Measurements from ENCODE around the gene PDE3A. TPM values are rescaled to one million over a fixed set of nuclear protein-coding genes. Genes with fewer than 3 reads are reported as not detected.

Gene PDE3A
- total and polyA plus RNA-seq, 10 of the 15 experiments (the other 5 are each of a cell fraction or from before 2014, with no cell fraction given), result 0.01 to 2.6 (median 1.5) TPM

DNA sequence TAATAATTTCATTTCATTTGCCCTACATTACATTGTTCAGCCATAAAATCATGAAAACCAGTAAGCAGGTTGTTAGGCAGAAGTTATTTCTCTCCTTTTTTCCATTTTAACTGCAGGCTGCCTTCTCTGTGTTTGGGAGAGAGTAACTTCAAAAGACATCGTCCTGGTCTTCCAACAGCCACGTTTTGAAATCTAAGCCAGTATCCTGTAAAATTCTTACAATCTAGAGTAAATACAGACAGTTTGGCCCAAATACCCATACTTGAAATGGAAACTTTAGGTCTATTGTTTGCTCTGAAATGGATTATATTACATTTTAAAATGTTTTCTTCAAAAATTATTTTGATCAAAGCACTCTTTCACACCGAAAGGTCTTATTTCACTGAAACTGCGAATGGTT, 260.7 kb downstream of the PDE3A start (continued):
- TF ChIP-seq NFIC (IDR thresholded peaks at IDR 0.05; ENCODE audit: low read depth, low read length) (no peak), ATF7 (IDR thresholded peaks at IDR 0.05; ENCODE audit: low read depth) (no peak), KLF5 (IDR thresholded peaks at IDR 0.05; ENCODE audit: partially characterized antibody) (no peak), CBX3 (IDR thresholded peaks at IDR 0.05; ENCODE audit: borderline replicate concordance, low read depth) (no peak), STAT3 (IDR thresholded peaks at IDR 0.05; ENCODE audit: low read depth, low read length) (no peak), SUZ12 (IDR thresholded peaks at IDR 0.05; ENCODE audit: unreplicated experiment) (no peak), KAT2A (conservative IDR thresholded peaks at IDR 0.05; ENCODE audit: control insufficient read depth, low read depth, low read length) (no peak)
- TF ChIP-seq, protein P1, sequence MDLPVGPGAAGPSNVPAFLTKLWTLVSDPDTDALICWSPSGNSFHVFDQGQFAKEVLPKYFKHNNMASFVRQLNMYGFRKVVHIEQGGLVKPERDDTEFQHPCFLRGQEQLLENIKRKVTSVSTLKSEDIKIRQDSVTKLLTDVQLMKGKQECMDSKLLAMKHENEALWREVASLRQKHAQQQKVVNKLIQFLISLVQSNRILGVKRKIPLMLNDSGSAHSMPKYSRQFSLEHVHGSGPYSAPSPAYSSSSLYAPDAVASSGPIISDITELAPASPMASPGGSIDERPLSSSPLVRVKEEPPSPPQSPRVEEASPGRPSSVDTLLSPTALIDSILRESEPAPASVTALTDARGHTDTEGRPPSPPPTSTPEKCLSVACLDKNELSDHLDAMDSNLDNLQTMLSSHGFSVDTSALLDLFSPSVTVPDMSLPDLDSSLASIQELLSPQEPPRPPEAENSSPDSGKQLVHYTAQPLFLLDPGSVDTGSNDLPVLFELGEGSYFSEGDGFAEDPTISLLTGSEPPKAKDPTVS (IDR thresholded peaks at IDR 0.05; ENCODE audit: low read depth, low read length), result no peak
- TF ChIP-seq, protein P2, sequence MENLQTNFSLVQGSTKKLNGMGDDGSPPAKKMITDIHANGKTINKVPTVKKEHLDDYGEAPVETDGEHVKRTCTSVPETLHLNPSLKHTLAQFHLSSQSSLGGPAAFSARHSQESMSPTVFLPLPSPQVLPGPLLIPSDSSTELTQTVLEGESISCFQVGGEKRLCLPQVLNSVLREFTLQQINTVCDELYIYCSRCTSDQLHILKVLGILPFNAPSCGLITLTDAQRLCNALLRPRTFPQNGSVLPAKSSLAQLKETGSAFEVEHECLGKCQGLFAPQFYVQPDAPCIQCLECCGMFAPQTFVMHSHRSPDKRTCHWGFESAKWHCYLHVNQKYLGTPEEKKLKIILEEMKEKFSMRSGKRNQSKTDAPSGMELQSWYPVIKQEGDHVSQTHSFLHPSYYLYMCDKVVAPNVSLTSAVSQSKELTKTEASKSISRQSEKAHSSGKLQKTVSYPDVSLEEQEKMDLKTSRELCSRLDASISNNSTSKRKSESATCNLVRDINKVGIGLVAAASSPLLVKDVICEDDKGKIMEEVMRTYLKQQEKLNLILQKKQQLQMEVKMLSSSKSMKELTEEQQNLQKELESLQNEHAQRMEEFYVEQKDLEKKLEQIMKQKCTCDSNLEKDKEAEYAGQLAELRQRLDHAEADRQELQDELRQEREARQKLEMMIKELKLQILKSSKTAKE (IDR thresholded peaks at IDR 0.05; ENCODE audit: low read depth, poor library complexity, severe bottlenecking), result no peak
- TF ChIP-seq, protein P3, sequence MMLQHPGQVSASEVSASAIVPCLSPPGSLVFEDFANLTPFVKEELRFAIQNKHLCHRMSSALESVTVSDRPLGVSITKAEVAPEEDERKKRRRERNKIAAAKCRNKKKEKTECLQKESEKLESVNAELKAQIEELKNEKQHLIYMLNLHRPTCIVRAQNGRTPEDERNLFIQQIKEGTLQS (IDR thresholded peaks at IDR 0.05; ENCODE audit: borderline replicate concordance, extremely low read depth, low read depth, low read length), result no peak
